NCI-H345 (cell line): ENCODE data around the gene CDK5R2.

Source experiments
- DNase-seq: peaks from one replicate; lab custom pipeline; 2025; lab: John Stamatoyannopoulos, UW

CDK5R2 gene

GRCh38 chr2:219002395-219003266 is 43.2 kb downstream of the CDK5R2 start:
- DNase-seq = peak; percentile 82

GRCh38 chr2:219003267-219003634 is 43.8 kb downstream of the CDK5R2 start:
- DNase-seq = no peak

GRCh38 chr2:219003979-219004378 is 44.5 kb downstream of the CDK5R2 start:
- no peak for DNase-seq

- DNase-seq = no peak
Observed at GRCh38 chr2:219009294-219009693, 49.8 kb downstream of the CDK5R2 start.

GRCh38 chr2:219010162-219010756 is 50.8 kb downstream of the CDK5R2 start:
- DNase-seq = peak; percentile 43

GRCh38 chr2:219010873-219011272 is 51.4 kb downstream of the CDK5R2 start:
- no peak for DNase-seq
